ENCODE data around the gene RAD50. TPM values are rescaled to one million over a fixed set of nuclear protein-coding genes. Genes with fewer than 3 reads are reported as not detected.

RAD50 gene
- total and polyA plus RNA-seq, 10 of the 15 experiments (the other 5 are each of a cell fraction or from before 2014, with no cell fraction given): 12.8 to 68.6 (median 47.0) TPM

GRCh38 chr5:132662925-132663770 lies 106.4 kb downstream of the RAD50 start (continued):
- TF ChIP-seq LARP7 (IDR thresholded peaks at IDR 0.05) (no peak; the same call in 1 of the 2 replicates), EP300 (IDR thresholded peaks at IDR 0.05; ENCODE audit: borderline replicate concordance in 1 of 2, control insufficient read depth in 1 of 2, low read depth in 2 of 2, low read length in 2 of 2) (peak; percentile 85 to 90; a peak in 3 of 4 replicates), TBL1XR1 (IDR thresholded peaks at IDR 0.05; ENCODE audit: low read depth, low read length) (peak; percentile 92), JUND (IDR thresholded peaks at IDR 0.05; ENCODE audit: low read depth, low read length) (0 out of 2 replicates have a peak, but pooled peaks have one; percentile 21), CHD4 (IDR thresholded peaks at IDR 0.05) (no peak), BCL11A (IDR thresholded peaks at IDR 0.05; ENCODE audit: low read depth, low read length) (peak; percentile 69), RELB (IDR thresholded peaks at IDR 0.05; ENCODE audit: low read depth) (peak; percentile 96), MYC (IDR thresholded peaks at IDR 0.05; ENCODE audit: insufficient read depth, insufficient read length, insufficient replicate concordance, low read length, severe bottlenecking) (no peak), KDM1A (IDR thresholded peaks at IDR 0.05; ENCODE audit: borderline replicate concordance) (no peak), PAX5 (IDR thresholded peaks at IDR 0.05; ENCODE audit: borderline replicate concordance, low read depth, low read length) (peak; percentile 86; the same call in 1 of the 2 replicates), CEBPB (IDR thresholded peaks at IDR 0.05; ENCODE audit: borderline replicate concordance in 1 of 2, low read depth in 2 of 2, low read length in 2 of 2) (no peak), E2F8 (IDR thresholded peaks at IDR 0.05; ENCODE audit: low read depth, partially characterized antibody) (peak; percentile 61), IRF4 (IDR thresholded peaks at IDR 0.05; ENCODE audit: low read depth, low read length) (peak; percentile 70), ETV6 (conservative IDR thresholded peaks at IDR 0.05 in 1 of 2, IDR thresholded peaks at IDR 0.05 in 1 of 2; ENCODE audit: borderline replicate concordance in 1 of 2, low read depth in 1 of 2) (peak in 1 of 2 experiments; percentile 86; a peak in 2 of 4 replicates), POU2F2 (IDR thresholded peaks at IDR 0.05; ENCODE audit: borderline replicate concordance, low read depth, low read length) (peak; percentile 81; the same call in 1 of the 3 replicates), HDAC2 (IDR thresholded peaks at IDR 0.05) (no peak), MYB (IDR thresholded peaks at IDR 0.05; ENCODE audit: borderline replicate concordance, low read depth, low read length) (no peak), USF2 (IDR thresholded peaks at IDR 0.05; ENCODE audit: borderline replicate concordance, low read depth, low read length) (peak; percentile 74; the same call in 1 of the 2 replicates), E2F4 (IDR thresholded peaks at IDR 0.05; ENCODE audit: low read depth, low read length) (no peak), PBX3 (IDR thresholded peaks at IDR 0.05; ENCODE audit: insufficient replicate concordance, low read depth, low read length) (peak; percentile 86)

Measured in GM12878 (cell line).